Endothelial cell of umbilical vein (primary cell): Measurements from ENCODE around the gene GGT5.

Experiments
- CTCF ChIP-seq, 2 donors: IDR thresholded peaks; 1 replicate in 1 of 2; 2 replicates in 1 of 2; pipeline ENCODE4 v1.5.1; 2011; ENCODE audit warnings: low read length in 2 of 2, mild to moderate bottlenecking in 2 of 2, moderate library complexity in 2 of 2, control low read depth in 1 of 2, inconsistent platforms in 1 of 2, low read depth in 1 of 2; ENCODE audit not compliant: insufficient read depth in 1 of 2; ENCODE audit errors: extremely low read depth in 1 of 2
- TF ChIP-seq, protein P1 (sequence below): IDR thresholded peaks from 2 replicates; pipeline ENCODE4 v1.6.1; 2011; ENCODE audit not compliant: insufficient read depth, insufficient read length

- no peak for TF ChIP-seq CTCF (IDR thresholded peaks at IDR 0.05; ENCODE audit: extremely low read depth in 1 of 2, insufficient read depth in 1 of 2, low read depth in 1 of 2, low read length in 2 of 2)
- TF ChIP-seq, protein P1, sequence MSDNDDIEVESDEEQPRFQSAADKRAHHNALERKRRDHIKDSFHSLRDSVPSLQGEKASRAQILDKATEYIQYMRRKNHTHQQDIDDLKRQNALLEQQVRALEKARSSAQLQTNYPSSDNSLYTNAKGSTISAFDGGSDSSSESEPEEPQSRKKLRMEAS, result no peak
These were observed 61.4 kb downstream of the GGT5 start for GRCh38 chr22:24183321-24184031.
